Adipose tissue (tissue), 3 donors: ENCODE data around the gene ELN. TPM values are rescaled to one million over a fixed set of nuclear protein-coding genes. Genes with fewer than 3 reads are reported as not detected.
A peak's percentile ranks its signal among the peaks of the same experiment; 100 is the strongest.

Source experiments
- H3K27ac ChIP-seq: one replicate; pipeline ENCODE4 v1.5.1; 2013; ENCODE audit warnings: low read depth, low read length
- WGBS, 3 donors: extraction: QIAGEN DNeasy Blood & Tissue Kit; methylation state at CpG; one replicate each; pipeline ENCODE4 v1.1.7; 2013; 5-methylcytosine and 5-hydroxymethylcytosine counted together
- polyA plus RNA-seq, 3 donors: library from polyadenylated mRNA; stranded (reverse); fragments of 200-250 nt; gene quantifications; one replicate each; pipeline ENCODE4 v1.2.3, GENCODE V29; 2013
- donor health status: healthy with polysubstance abuse.
- donor health status: Bipolar disorder and iron deficiency.
- donor health status: healthy.

The ELN gene
- polyA plus RNA-seq, 3 donors: 49.6 to 142 (median 126) TPM

DNA sequence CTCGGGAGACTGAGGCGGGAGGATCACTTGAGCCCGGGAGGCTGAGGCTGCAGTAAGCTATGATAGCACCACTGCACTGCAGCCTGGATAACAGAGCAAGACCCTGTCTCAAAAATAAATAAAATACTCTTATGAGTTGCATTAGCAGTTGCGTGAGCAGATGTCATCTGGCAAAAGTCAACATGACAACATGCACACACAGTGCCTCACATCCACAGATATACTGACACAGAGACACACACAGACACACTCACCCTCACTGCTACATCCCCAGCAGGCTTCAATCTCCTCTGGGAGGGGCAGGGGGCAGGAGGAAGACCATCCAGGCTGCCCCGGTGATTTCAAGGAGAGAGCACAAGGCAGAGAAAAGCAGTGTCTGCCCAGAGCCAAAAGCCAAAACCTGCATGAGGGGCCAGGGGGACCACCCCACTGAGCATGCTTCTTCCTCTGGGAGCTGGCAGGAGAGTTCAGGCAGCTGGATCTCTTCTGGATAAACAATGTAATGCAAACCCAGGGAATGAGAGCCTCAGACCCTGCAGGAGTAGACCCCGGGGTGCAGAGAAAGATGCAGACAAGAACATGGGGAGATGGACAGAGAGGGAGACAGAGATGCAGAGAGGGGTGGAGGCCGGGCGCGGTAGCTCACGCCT, 9.6 kb upstream of the ELN start:
- WGBS, 3 donors: 84 to 90% (median 86%) methylated on average over 10 of the region's 10 CpGs

DNA sequence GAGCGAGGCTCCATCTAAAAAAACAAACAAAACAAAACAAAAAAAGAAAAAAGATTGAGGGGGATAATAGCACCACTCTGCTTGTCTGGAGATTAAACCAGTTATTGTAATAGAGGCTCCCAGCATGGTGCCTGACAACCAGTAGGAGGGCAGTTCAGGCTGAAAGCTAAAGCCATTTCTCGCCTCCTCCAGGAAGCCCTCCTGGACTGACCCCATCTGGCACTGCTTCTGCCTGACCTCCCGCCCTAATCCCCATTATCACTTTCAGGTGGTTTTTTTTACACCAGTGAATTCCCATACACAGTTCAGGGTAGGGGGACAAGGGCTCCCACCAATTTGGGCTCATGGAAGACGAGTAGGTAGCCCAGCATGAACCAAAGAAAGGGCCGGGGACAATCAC, 8.8 kb upstream of the ELN start:
- WGBS, 3 donors: 91 to 92% (median 91%) methylated on average over 5 of the region's 5 CpGs
- no peak overlapping the region for H3K27ac ChIP-seq

More for the DNA sequence above, 9.6 kb upstream of the ELN start:
- H3K27ac ChIP-seq: no peak overlapping the region

DNA sequence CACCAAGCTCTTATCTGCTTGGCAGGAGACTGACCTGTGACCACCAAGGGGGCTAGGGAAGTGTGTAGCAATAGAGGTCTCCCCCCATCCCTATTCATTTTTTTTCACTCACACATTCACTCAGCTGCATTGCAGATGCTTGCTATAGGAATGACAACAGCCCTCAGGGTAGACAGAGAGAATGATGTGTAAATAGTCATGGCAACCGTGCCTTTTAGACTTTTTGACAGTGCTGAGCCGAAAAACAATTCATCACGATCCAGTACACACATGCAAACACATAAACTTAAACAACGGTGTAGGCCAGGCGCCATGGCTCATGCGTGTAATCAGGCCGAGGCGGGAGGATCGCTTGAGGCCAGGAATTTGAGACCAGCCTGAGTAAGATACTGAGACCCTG, 7.6 kb upstream of the ELN start:
- 89 to 94% (median 93%) methylated on average over 9 of the region's 9 CpGs for WGBS, 3 donors
- no peak overlapping the region for H3K27ac ChIP-seq

DNA sequence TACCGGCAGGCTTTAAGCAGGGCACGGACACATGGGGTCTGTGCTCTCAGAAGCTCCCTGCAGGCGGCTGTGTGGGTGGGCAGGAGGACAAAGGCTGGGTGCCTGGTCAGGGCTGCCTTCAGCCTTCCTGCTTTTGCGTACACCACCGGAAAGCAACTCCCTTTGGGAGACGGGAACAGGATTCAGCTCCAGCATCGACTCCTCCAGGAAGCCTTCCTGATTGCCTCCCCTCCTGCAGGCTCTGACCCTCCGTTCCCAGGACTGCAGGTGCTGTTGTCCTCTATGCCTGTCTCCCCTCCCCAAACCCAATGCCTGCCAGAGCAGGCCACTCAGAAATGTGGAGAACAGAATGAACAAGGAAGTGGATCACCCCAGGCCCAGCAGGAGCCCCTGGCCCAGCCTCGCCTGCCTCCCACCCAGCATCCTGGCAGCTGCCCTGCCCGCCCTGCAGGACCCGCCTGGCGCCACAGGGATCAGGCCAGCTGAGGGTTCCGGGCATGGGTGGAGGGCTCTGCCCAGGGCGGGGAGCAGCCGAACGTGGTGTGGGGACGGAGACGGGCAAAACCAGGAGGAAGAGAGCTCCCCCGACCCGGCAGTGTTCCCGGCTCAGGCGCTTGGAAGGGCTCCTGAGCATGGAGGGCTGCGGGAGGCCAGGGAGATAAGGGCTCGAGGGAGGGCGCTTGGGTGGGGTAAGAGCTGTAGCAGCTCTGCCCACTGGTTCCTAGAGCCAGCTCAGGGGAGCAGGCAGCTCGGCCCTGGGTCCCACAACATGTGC, 6.2 kb upstream of the ELN start:
- no peak overlapping the region for H3K27ac ChIP-seq

DNA sequence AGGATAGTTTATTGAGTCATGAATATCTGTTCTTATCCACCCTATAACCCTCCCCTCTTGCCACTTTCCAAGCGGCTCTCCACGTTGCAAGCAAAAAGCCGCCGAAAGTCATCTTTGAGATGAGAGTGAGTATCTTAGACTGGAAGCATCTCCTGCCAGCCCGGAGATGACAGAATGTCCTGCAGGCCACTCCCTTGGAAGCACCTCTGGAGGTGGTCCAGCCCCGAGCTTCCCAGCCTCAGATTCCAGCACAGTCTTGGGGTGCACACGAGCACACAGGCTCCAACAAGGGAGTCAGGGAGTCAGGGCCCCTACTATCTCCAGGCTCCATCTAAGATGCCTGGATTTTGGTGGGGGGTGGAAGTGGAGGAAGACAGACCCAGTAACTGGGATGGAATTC, 5.5 kb upstream of the ELN start:
- H3K27ac ChIP-seq: no peak overlapping the region
- WGBS, 3 donors: 72 to 82% (median 82%) methylated on average over 7 of the region's 7 CpGs

More for the DNA sequence above, 6.2 kb upstream of the ELN start:
- 72 to 76% (median 73%) methylated on average over 26 of the region's 26 CpGs for WGBS, 3 donors

DNA sequence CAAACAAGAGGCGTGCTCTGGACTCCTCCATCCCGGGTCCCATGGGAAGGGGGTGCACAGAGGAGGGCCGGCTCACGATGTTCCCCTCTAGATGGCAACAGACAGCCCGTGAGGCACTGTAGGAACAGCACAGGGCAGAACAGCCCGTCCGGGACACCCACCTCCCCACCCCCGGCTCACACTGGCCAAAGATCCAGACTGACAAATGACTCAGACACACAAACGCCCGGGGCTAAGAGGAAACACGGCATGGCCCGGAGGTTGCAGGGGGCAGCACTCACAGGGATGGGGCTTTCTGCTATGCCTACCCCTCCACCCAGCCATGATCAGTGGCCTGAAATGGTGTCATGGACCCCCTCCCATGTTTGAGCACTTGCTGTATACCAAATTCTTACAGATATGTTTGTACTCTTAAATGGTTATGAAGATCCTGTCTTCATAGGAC, 4.9 kb upstream of the ELN start:
- WGBS, 3 donors: 20 to 26% (median 25%) methylated on average over 12 of the region's 12 CpGs
- H3K27ac ChIP-seq: no peak overlapping the region

DNA sequence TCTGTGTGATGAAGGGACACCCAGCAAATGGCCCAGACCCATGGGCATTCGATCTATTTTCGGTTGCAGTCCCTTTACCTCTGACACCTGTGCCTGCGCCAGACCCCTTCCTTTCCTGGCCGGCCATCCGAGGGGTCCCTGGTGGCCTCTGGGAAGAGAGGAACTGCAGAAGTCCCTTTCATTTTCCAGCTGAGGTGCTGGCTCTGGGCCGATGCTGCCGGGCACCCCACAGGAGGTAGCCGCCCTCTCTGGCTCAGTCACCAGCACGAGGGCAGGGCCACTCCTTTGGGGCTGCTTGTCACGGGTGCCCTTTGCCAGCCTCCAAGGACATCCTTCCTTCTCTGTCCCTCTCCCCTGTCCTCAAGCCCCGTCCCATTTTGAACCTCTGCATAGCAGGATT, 4.2 kb upstream of the ELN start:
- no peak overlapping the region for H3K27ac ChIP-seq
- 73 to 79% (median 73%) methylated on average over 11 of the region's 11 CpGs for WGBS, 3 donors

DNA sequence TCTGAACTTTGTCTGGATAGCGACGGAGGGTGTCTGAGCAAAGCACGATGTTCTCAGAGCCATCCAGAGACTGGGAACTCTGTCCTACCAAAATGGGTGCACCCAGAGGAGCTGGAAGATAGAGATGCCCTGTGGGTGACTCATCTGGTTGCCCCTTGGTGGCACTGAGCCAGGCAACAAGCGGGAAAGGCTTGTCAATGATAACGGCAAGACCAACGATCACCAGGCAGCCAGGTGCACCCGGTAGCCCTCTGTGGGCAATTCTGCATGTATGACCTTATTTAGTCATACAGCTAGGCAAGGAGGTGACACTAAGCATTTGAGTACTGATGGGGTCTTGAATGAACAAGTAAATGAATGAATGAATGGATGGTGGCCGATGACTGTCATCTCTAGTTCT, 2.8 kb upstream of the ELN start:
- WGBS, 3 donors: 56 to 68% (median 67%) methylated on average over 8 of the region's 8 CpGs
- no peak overlapping the region for H3K27ac ChIP-seq

DNA sequence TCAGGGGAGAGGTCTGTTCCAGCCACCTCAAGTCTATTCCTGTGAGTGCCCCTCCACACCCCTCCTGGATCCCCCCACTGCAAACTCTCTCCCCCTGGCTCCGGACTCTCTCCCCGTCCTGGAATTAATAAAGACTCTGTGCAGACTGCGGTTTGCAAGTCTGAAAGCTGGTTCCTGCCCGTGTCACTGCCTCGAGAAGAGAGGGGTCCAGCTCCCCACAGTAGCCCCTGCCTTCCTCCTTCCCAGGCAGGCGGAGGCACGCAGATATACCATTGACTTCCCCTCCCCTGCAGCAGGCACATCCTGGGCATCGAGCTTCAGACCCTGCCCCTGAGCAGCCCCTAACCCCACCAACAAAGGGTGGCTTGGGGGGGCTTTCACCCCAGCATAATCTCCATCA, 2.2 kb upstream of the ELN start:
- no peak overlapping the region for H3K27ac ChIP-seq
- WGBS, 3 donors: 64 to 74% (median 69%) methylated on average over 8 of the region's 8 CpGs

DNA sequence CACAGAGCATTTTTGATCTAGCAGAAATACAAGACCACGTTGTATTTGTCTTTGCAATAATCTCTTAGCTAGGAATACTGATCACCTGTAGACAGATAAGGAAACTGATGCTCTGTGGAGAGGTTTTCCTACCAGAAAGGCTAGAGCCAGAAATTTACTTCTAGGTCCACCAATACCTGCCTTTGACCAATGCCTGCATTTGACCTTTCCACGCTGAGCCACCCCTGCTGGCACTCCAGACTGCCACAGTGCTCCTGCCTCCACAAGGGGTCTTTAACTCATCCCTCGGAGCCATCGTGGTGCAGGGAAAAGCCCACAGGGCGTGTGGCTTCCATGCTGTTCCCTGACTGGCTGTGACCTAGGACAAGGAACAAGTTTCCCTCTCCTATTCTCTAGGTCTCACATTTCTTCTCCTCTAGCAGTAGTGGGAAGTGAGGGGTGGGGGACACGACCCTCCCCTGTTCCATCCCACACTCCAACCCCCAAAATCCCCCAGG, 1.5 kb upstream of the ELN start:
- 27 to 30% (median 29%) methylated on average over 6 of the region's 6 CpGs for WGBS, 3 donors
- H3K27ac ChIP-seq: no peak overlapping the region

DNA sequence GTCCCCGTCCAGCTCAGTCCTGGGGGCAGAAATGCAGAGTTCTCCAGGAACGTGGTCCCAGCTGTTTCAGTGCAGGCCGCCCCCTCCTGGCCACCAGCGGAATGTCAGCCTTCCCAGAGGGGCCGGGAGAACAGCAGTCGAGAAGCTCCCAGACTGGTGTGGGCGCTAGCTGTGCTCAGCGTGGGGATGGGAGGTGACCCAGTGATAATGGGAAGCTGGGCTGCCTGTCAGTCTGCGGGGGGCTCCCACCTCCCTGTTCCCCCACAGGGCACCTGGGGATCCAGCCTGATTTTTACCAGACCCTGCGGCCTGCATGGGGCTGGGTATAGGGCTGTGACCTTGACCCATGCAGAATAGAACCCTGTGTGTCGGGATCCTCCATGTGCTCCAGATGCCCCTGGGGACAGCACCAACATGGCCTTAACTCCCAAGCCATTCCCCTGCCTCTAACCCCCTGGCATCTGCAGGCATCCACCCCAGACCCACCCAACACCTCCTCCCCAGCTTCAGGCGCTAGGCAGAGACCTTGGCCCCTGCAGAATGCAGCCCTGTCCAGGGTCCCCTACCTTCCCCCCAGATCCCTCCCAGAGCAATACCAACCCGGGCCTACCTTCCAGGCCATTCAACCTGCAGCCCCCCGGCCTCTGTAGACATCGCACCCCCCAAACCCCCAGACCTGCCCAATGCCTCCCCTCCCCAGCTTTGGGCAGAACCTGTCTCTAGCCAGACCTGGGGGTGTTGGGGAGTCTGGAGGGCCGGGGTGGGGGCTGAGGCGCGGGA, 880 bp upstream of the ELN start:
- H3K27ac ChIP-seq: peak overlapping the region; percentile 19
- WGBS, 3 donors: 13 to 19% (median 16%) methylated on average over 15 to 18 of the region's 18 CpGs

DNA sequence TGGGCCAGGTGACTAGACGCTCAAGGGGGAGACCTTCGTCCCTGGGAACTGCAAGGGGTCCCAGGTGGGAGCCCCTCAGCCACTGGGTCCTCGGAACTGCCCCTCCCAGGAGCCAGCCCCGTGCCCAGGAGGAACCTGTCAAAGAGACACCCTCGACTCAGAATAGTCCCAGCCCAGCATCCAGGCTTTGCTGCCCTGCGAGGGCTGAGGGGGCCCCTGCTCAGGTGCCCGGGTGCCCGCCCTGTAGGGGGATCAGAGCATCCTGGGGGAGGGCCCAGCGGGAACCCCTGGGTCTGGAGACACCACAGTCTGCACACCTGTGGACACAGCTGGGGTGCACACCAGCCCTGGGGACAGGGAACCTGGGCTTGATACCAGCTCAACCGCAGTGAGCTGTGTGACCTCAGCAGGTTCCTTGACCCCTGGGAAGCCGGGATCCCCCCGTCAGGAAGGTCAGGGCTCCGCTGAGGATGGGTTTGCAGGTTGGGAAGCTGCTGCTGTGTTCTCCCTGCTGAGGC, 407 bp downstream of the ELN start:
- H3K27ac ChIP-seq: no peak overlapping the region
- 12 to 26% (median 13%) methylated on average over 13 of the region's 13 CpGs for WGBS, 3 donors

DNA sequence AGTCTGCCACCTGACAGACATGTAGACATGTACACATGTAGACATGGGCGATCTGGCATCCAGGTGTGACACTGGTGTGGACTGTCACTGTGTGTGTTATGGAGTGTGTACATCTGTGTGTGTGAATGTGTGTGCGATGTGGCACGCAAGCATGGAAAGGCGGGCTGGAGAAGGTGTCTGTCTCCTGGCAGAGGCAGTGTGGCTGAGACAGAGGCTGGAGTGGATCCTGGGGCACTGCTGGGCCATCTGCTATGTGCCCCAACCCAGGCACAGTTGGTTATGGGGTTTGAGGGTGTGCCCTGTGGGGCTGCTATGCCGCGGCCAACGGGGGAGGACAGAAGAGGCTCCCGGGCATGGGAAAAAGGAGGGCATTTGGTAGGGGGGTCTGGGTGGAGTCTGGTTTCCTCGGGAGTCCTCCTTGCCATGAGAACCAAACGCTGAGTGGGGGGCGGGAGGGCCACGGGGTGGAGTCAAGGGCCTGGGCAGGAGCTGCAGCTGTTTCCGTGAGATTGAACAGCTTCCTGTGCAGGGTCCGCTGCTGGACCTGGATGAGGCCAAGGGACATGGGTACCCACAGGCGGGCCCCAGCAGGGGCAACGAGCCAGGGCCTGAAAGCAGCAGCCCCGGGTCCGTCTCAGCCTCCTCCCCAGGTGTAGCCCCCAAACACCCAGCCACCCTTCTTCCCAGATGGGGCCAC, 1.3 kb downstream of the ELN start:
- WGBS, 3 donors: 11 to 22% (median 12%) methylated on average over 17 to 18 of the region's 18 CpGs
- H3K27ac ChIP-seq: no peak overlapping the region

DNA sequence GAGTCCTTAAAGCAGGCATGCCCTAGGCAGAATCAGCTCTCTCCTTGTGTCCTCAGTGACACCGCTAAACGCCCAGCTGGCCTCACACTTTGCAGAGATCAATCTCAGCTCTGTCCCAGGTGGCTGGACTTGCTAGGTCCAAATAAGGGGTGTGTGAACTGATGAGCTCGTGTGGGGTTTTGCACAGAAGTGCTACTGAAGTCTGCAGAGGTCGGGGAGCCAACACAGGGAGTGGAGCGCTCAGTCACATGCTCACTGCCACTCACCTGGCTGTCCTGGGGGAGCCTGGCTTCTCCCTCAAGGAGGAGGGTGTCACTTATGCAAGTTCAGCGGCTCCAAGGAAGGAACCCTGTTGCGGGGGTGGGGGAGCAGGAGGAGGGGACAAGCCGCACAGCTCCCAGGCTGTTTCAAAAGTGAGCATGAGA, 2.0 kb downstream of the ELN start:
- no peak overlapping the region for H3K27ac ChIP-seq
- 17 to 31% (median 30%) methylated on average over 8 of the region's 8 CpGs for WGBS, 3 donors

DNA sequence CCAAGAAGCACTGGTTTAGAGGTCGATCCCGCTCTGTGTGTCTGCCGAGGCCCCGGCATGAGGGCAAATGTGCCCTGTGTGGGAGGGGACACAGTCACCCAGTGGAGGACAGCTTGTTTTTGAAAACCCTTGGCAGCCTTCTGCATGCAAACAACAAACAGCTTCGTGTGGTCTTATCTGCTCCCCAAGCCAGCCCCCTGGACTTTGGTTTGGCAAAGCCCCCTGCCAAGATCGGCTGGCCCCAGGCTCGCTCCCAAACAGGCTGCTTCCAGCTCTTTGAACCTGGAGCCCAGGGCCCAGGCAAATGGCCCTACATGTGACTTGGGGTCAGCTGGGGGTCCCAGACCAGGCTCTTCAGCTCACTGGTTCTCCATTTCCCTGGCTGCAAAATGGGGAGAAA, 2.9 kb downstream of the ELN start:
- no peak overlapping the region for H3K27ac ChIP-seq
- WGBS, 3 donors: 36 to 73% (median 62%) methylated on average over 7 of the region's 7 CpGs

DNA sequence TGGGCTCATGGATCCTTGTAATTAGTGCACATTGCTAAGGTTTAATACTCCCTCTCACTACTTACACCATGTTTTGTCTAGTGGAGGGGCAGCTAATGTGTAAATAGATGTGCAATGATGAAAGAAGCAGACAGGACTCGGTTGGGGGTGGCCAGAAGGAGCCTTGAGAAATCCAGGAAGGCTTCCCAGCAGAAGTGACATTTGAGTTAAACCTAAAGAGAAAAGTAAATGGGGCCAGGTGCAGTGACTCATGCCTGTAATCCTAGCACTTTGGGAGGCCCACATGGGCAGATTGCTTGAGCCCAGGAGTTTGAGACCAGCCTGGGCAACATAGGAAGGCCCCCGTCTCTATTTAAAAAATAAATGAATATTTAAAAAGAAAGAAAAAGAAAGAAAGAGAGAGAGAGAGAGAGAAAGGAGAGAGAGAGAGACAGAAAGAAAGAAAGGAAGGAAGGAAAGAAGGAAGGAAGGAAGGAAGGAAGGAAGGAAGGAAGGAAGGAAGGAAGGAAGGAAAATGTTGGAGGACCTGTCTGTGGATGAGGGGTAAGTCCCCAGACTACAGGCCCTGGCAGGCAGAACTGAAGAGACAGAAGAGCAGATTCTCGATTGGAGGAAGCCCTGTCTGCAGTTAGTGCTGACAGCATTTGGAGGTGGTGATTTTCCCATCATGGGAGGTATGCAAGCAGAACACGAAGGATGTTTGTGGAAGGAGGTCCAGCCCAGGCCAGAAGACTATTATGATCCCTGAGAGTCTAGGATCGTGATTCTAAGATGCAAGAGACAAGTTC, 3.6 kb downstream of the ELN start:
- no peak overlapping the region for H3K27ac ChIP-seq
- 42 to 51% (median 49%) methylated on average over 5 of the region's 5 CpGs for WGBS, 3 donors

DNA sequence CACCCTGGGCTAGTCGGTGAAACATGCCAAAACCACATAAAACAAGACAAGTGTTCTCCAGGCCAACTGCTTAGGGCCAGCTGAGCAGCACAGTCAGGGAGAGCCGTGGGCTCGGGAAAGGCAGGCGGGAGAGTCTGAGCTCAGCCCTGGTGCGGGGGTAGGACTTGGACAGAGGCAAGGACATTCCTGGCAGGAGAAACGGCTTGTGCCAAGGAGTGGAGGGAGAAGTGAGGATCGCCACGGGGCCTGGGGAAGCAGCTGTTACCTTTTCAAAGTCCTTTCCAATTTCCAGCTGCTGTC, 4.2 kb downstream of the ELN start:
- WGBS, 3 donors: 12 to 16% (median 16%) methylated on average over 7 to 8 of the region's 8 CpGs
- no peak overlapping the region for H3K27ac ChIP-seq
